ENCODE measurements around the gene IGSF23.

DNA sequence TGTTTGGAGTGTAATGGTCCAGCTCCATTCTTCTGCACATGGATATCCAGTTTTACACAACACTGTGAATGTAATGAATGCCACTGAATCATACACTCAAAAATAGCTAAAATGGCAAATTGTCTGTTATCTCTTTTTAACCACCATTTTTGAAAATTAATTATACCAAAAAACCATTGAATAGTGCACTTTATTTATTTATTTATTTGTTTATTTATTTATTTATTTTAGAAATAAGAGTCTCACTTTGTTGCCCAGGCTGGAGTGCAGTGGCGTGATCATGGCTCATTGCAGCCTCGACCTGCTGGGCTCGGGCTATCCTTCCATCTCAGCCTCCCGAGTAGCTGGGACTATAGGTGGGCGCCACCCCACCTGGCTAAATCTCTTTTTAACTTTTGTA lies 50.6 kb downstream of the IGSF23 start:
- TF ChIP-seq, protein P1, sequence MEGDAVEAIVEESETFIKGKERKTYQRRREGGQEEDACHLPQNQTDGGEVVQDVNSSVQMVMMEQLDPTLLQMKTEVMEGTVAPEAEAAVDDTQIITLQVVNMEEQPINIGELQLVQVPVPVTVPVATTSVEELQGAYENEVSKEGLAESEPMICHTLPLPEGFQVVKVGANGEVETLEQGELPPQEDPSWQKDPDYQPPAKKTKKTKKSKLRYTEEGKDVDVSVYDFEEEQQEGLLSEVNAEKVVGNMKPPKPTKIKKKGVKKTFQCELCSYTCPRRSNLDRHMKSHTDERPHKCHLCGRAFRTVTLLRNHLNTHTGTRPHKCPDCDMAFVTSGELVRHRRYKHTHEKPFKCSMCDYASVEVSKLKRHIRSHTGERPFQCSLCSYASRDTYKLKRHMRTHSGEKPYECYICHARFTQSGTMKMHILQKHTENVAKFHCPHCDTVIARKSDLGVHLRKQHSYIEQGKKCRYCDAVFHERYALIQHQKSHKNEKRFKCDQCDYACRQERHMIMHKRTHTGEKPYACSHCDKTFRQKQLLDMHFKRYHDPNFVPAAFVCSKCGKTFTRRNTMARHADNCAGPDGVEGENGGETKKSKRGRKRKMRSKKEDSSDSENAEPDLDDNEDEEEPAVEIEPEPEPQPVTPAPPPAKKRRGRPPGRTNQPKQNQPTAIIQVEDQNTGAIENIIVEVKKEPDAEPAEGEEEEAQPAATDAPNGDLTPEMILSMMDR (IDR thresholded peaks at IDR 0.05): no peak
- TF ChIP-seq POLR2A (IDR thresholded peaks at IDR 0.05): no peak

All from Peyer's patch (tissue), 4 donors.